Trophoblast cell (in vitro differentiated cells and primary cell): Measurements from ENCODE around the gene PRKAB1.
A peak's percentile ranks its signal among the peaks of the same experiment; 100 is the strongest.

ENCODE experiments used
- DNase-seq, 2 donors: peaks; one replicate each; pipeline ENCODE4 v3.0.0-alpha.2; 2016
- H2AFZ ChIP-seq: 2 replicates; pipeline ENCODE4 v1.6.1; 2013; ENCODE audit warnings: low read length, moderate library complexity, mild to moderate bottlenecking; ENCODE audit not compliant: insufficient read depth, poor library complexity
- H2AK5ac ChIP-seq: 2 replicates; pipeline ENCODE4 v1.6.1; 2013; ENCODE audit warnings: mild to moderate bottlenecking, low read length
- H2BK120ac ChIP-seq: 2 replicates; pipeline ENCODE4 v1.6.1; 2013; ENCODE audit warnings: low read length, mild to moderate bottlenecking, moderate library complexity; ENCODE audit not compliant: insufficient read depth, poor library complexity
- H2BK12ac ChIP-seq: 2 replicates; pipeline ENCODE4 v1.6.1; 2013; ENCODE audit warnings: mild to moderate bottlenecking, low read length, moderate library complexity
- H2BK5ac ChIP-seq: 2 replicates; pipeline ENCODE4 v1.6.1; 2013; ENCODE audit warnings: low read length, low read depth, moderate library complexity, mild to moderate bottlenecking; ENCODE audit not compliant: poor library complexity
- H3K14ac ChIP-seq: 2 replicates; pipeline ENCODE4 v1.6.1; 2013; ENCODE audit warnings: mild to moderate bottlenecking, low read length
- H3K18ac ChIP-seq: 2 replicates; pipeline ENCODE4 v1.6.1; 2013; ENCODE audit warnings: mild to moderate bottlenecking, low read length
- H3K23ac ChIP-seq: 2 replicates; pipeline ENCODE4 v1.6.1; 2013; ENCODE audit warnings: low read length
- H3K27ac ChIP-seq: 2 replicates; pipeline ENCODE4 v1.5.1; 2013; ENCODE audit warnings: low read depth, mild to moderate bottlenecking, inconsistent platforms, low read length, moderate library complexity
- H3K27me3 ChIP-seq: 2 replicates; pipeline ENCODE4 v1.6.1; 2013; ENCODE audit warnings: inconsistent platforms, mild to moderate bottlenecking, low read length, moderate library complexity; ENCODE audit not compliant: insufficient read depth
- H3K36me3 ChIP-seq, 2 experiments: 1 replicate in 1 of 2; 2 replicates in 1 of 2; pipeline ENCODE4 v1.6.1; 2013; ENCODE audit warnings: low read length in 2 of 2, mild to moderate bottlenecking in 2 of 2, moderate library complexity in 1 of 2; ENCODE audit not compliant: insufficient read depth in 2 of 2, control insufficient read depth in 1 of 2
- H3K4ac ChIP-seq: 2 replicates; pipeline ENCODE4 v1.6.1; 2013; ENCODE audit warnings: low read depth, mild to moderate bottlenecking, low read length, moderate library complexity
- H3K4me1 ChIP-seq, 2 experiments: 1 replicate in 1 of 2; 2 replicates in 1 of 2; pipeline ENCODE4 v1.6.1; 2013; ENCODE audit warnings: low read length in 2 of 2, mild to moderate bottlenecking in 2 of 2, moderate library complexity in 1 of 2; ENCODE audit not compliant: insufficient read depth in 2 of 2, control insufficient read depth in 1 of 2
- H3K4me2 ChIP-seq: 2 replicates; pipeline ENCODE4 v1.6.1; 2013; ENCODE audit warnings: inconsistent platforms, mild to moderate bottlenecking, low read length, moderate library complexity
- H3K4me3 ChIP-seq: 2 replicates; pipeline ENCODE4 v1.5.1; 2013; ENCODE audit warnings: mild to moderate bottlenecking, low read depth, low read length, inconsistent platforms
- H3K79me1 ChIP-seq: one replicate; pipeline ENCODE4 v1.6.1; 2013; ENCODE audit warnings: low read length
- H3K79me2 ChIP-seq: 2 replicates; pipeline ENCODE4 v1.6.1; 2013; ENCODE audit warnings: low read length, mild to moderate bottlenecking; ENCODE audit not compliant: control insufficient read depth, insufficient read depth, poor library complexity
- H3K9ac ChIP-seq: 2 replicates; pipeline ENCODE4 v1.6.1; 2013; ENCODE audit warnings: mild to moderate bottlenecking, low read length
- H3K9me3 ChIP-seq: 2 replicates; pipeline ENCODE4 v1.6.1; 2013; ENCODE audit warnings: low read depth, mild to moderate bottlenecking, control low read depth, inconsistent platforms, low read length; ENCODE audit not compliant: insufficient read depth
- H4K12ac ChIP-seq: 2 replicates; pipeline ENCODE4 v1.6.1; 2013; ENCODE audit warnings: low read depth, mild to moderate bottlenecking, low read length, moderate library complexity
- H4K8ac ChIP-seq: 2 replicates; pipeline ENCODE4 v1.6.1; 2013; ENCODE audit warnings: low read depth, mild to moderate bottlenecking, low read length, moderate library complexity
- H4K91ac ChIP-seq: one replicate; pipeline ENCODE4 v1.6.1; 2013; ENCODE audit warnings: low read depth, mild to moderate bottlenecking, low read length, moderate library complexity
- WGBS: extraction: QIAGEN DNeasy Blood & Tissue Kit; methylation state at CpG from one replicate; pipeline ENCODE4 v1.1.7; 2013; ENCODE audit warnings: missing lambda C conversion rate; ENCODE audit not compliant: insufficient read length, insufficient coverage; ENCODE audit errors: extremely low coverage; 5-methylcytosine and 5-hydroxymethylcytosine counted together

PRKAB1 gene

GRCh38 chr12:119666900-119667576 is 895 bp upstream of the PRKAB1 start:
- no peak overlapping the region for H3K18ac ChIP-seq
- H3K4me3 ChIP-seq: no peak overlapping the region
- no peak overlapping the region for H2AFZ ChIP-seq
- peaks cover 0 to 8% of the 10 kb centered on the region in 2 experiments for H3K36me3 ChIP-seq
- no peak overlapping the region for H4K91ac ChIP-seq
- no peak overlapping the region for H3K27ac ChIP-seq
- peaks cover 5% of the 10 kb centered on the region for H3K79me1 ChIP-seq
- DNase-seq: no peak
- no peak overlapping the region for H3K4ac ChIP-seq
- no peak overlapping the region for H3K23ac ChIP-seq
- H3K9me3 ChIP-seq: no peaks in the 10 kb centered on the region
- peaks cover 5% of the 10 kb centered on the region for H3K79me2 ChIP-seq
- no peak overlapping the region for H2BK5ac ChIP-seq
- WGBS: no CpG with 5 or more reads among the region's 9 CpGs
- no peak overlapping the region for H2BK120ac ChIP-seq
- no peak overlapping the region for H2AK5ac ChIP-seq
- H3K4me2 ChIP-seq: peak overlapping the region; percentile 51
- H4K12ac ChIP-seq: no peak overlapping the region
- H3K4me1 ChIP-seq: no peaks in the 10 kb centered on the region
- peak overlapping the region; percentile 43 for H4K8ac ChIP-seq
- H3K27me3 ChIP-seq: no peaks in the 10 kb centered on the region
- H3K14ac ChIP-seq: no peak overlapping the region
- H2BK12ac ChIP-seq: no peak overlapping the region
- H3K9ac ChIP-seq: no peak overlapping the region

GRCh38 chr12:119668324-119668841 is 450 bp downstream of the PRKAB1 start:
- Histone ChIP-seq H3K18ac (peak overlapping the region; percentile 88), H4K8ac (peak overlapping the region; percentile 99), H3K27ac (peak overlapping the region; percentile 95), H3K4me3 (peak overlapping the region; percentile 82), H3K23ac (no peak overlapping the region), H3K4ac (peak overlapping the region; percentile 82), H3K36me3 (peaks cover 8 to 16% of the 10 kb centered on the region in 2 experiments), H3K4me2 (peak overlapping the region; percentile 98), H3K27me3 (no peaks in the 10 kb centered on the region), H2BK12ac (no peak overlapping the region), H4K91ac (peak overlapping the region; percentile 95), H2AK5ac (peak overlapping the region; percentile 93), H3K9ac (peak overlapping the region; percentile 77), H3K79me2 (peaks cover 5% of the 10 kb centered on the region), H2AFZ (peak overlapping the region; percentile 96), H3K4me1 (no peaks in the 10 kb centered on the region), H2BK120ac (peak overlapping the region; percentile 83), H2BK5ac (peak overlapping the region; percentile 70), H3K79me1 (peaks cover 5% of the 10 kb centered on the region), H3K14ac (peak overlapping the region; percentile 98), H3K9me3 (no peaks in the 10 kb centered on the region), H4K12ac (peak overlapping the region; percentile 83)
- peak in 1 of 2 donors; percentile 27 for DNase-seq
- no CpG with 5 or more reads among the region's 14 CpGs for WGBS

DNA sequence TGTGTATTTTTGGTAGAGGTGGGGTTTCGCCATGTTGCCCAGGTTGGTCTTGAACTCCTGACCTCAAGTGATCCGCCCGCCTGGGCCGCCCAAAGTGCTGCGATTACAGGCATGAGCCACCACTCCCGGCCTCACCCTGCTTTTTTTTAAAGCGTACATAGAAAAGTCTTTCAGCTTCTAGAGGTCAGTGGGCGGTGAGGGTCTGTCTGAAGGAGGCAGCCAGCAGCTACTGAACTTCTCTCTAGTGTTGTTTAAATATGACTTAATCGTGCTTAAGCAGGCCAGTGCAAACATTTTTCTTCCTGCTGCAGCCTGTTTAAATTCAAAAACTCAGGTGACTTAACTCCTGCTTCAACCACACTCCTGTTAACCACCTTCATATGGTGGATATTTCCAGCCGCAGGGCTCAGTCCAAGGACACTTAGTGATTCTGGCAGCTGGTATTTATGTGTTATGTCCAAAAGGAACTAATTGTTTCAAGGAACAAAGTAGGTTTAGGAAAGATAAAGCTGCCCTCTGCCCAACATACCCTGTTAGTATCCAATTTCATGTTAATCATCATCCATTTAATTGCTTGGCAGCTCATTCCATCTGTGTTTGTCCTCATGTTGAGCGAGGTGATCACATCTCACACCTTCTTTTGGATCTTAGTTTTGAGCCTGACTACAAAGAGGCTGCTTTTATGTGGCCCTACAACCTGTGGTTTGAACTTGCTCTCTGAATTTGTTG is 2.0 kb downstream of the PRKAB1 start:
- no peak for DNase-seq
- Histone ChIP-seq H3K14ac (no peak overlapping the region), H3K27ac (no peak overlapping the region), H3K4ac (peak overlapping the region; percentile 56), H3K36me3 (peaks cover 19 to 32% of the 10 kb centered on the region in 2 experiments), H3K18ac (no peak overlapping the region), H3K9me3 (no peaks in the 10 kb centered on the region), H2AFZ (no peak overlapping the region), H3K9ac (no peak overlapping the region), H3K79me2 (peaks cover 5% of the 10 kb centered on the region), H3K4me2 (no peak overlapping the region), H3K79me1 (peaks cover 5% of the 10 kb centered on the region), H2BK12ac (no peak overlapping the region), H3K4me1 (no peaks in the 10 kb centered on the region), H2BK120ac (no peak overlapping the region), H4K12ac (peak overlapping the region; percentile 59), H3K23ac (no peak overlapping the region), H4K91ac (no peak overlapping the region), H4K8ac (no peak overlapping the region), H3K27me3 (no peaks in the 10 kb centered on the region), H3K4me3 (no peak overlapping the region), H2BK5ac (no peak overlapping the region), H2AK5ac (no peak overlapping the region)
- WGBS: no CpG with 5 or more reads among the region's 11 CpGs

DNA sequence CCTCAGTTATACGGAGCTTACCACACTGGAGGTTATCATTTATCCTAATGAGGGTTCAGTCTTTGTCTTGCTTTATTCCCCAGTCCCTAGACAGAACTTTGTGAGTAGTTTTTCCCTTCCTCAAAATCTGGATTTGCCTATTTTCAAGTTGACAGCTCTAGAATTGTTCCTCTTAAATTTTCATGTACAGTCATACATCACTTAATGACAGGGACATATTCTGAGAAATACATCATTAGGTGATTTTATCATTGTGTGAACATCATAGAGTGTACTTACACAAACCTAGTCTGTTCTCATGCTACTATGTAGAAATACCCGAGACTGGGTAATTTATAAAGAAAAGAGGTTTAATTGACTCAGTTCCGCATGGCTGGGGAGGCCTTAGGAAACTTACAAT is 3.1 kb downstream of the PRKAB1 start:
- Histone ChIP-seq H2BK5ac (no peak overlapping the region), H3K4me2 (no peak overlapping the region), H4K8ac (no peak overlapping the region), H3K27ac (no peak overlapping the region), H3K79me1 (peaks cover 5% of the 10 kb centered on the region), H2AFZ (no peak overlapping the region), H2BK120ac (no peak overlapping the region), H3K18ac (no peak overlapping the region), H3K14ac (no peak overlapping the region), H4K12ac (no peak overlapping the region), H3K79me2 (peaks cover 5% of the 10 kb centered on the region), H3K9me3 (no peaks in the 10 kb centered on the region), H3K4me3 (no peak overlapping the region), H3K23ac (no peak overlapping the region), H3K4ac (no peak overlapping the region), H2BK12ac (no peak overlapping the region), H3K9ac (no peak overlapping the region), H2AK5ac (no peak overlapping the region), H3K27me3 (no peaks in the 10 kb centered on the region), H3K4me1 (no peaks in the 10 kb centered on the region), H3K36me3 (peaks cover 26 to 41% of the 10 kb centered on the region in 2 experiments), H4K91ac (no peak overlapping the region)
- DNase-seq: no peak
- no CpG with 5 or more reads among the region's 3 CpGs for WGBS
